HEK293 (cell line): Measurements from ENCODE around the gene TOPBP1.

Source experiments
- CTCF ChIA-PET: fragments of 350-600 bp; formaldehyde crosslinking; extraction: SDS; loops from one replicate; lab custom pipeline; 2021; ENCODE audit warnings: antibody characterized with exemption; lab: Yijun Ruan, JAX
- POLR2A ChIA-PET: fragments of 300-600 bp; formaldehyde crosslinking; extraction: SDS; loops from one replicate; lab custom pipeline; 2020; ENCODE audit warnings: antibody characterized with exemption, inconsistent platforms; lab: Yijun Ruan, JAX
- H3K27ac ChIP-seq: fragments of 200-500 bp; sonication (Bioruptor generic); 2 replicates; pipeline ENCODE4 v1.5.1; 2014; ENCODE audit warnings: low read depth, low read length, control low read depth, inconsistent platforms; ENCODE audit errors: extremely low read depth
- H3K36me3 ChIP-seq, 2 experiments: fragments of 200-500 bp in 1 of 2; sonication (Bioruptor generic) in 1 of 2; 1 replicate in 1 of 2; 2 replicates in 1 of 2; pipeline ENCODE4 v1.5.1; 2014 to 2017; ENCODE audit warnings: inconsistent platforms in 2 of 2, low read length in 2 of 2; ENCODE audit not compliant: control insufficient read depth in 2 of 2, insufficient read depth in 1 of 2
- H3K4me1 ChIP-seq: fragments of 200-500 bp; sonication (Bioruptor generic); 2 replicates; pipeline ENCODE4 v1.5.1; 2014; ENCODE audit warnings: mild to moderate bottlenecking, low read length, inconsistent platforms; ENCODE audit not compliant: control insufficient read depth, insufficient read depth
- H3K4me3 ChIP-seq: 2 replicates; pipeline ENCODE4 v1.5.1; 2011; ENCODE audit warnings: low read depth, mild to moderate bottlenecking, control low read depth, low read length, moderate library complexity
- H3K9me3 ChIP-seq: fragments of 200-500 bp; sonication (Bioruptor generic); 2 replicates; pipeline ENCODE4 v1.5.1; 2014; ENCODE audit warnings: low read depth, low read length, inconsistent platforms; ENCODE audit not compliant: control insufficient read depth, insufficient read depth
- MEIS1 ChIP-seq: sonication (generic); formaldehyde crosslinking; IDR thresholded peaks from 2 replicates; pipeline ENCODE4 v1.8.1; 2022; ENCODE audit warnings: missing genetic modification reagents, mild to moderate bottlenecking, borderline replicate concordance
- OVOL3 ChIP-seq: fragments of 450-650 bp; formaldehyde crosslinking; IDR thresholded peaks from 2 replicates; pipeline ENCODE4 v1.5.1; 2016; ENCODE audit warnings: missing biosample characterization, missing genetic modification characterization
- YY1 ChIP-seq: fragments of 450-650 bp; formaldehyde crosslinking; IDR thresholded peaks from 2 replicates; pipeline ENCODE4 v1.5.1; 2018; ENCODE audit warnings: missing biosample characterization, missing genetic modification characterization
- ZBTB49 ChIP-seq: fragments of 450-650 bp; formaldehyde crosslinking; IDR thresholded peaks from 2 replicates; pipeline ENCODE4 v1.5.1; 2016; ENCODE audit warnings: missing biosample characterization, missing genetic modification characterization, low read depth
- ZBTB6 ChIP-seq: fragments of 450-650 bp; formaldehyde crosslinking; IDR thresholded peaks from 2 replicates; pipeline ENCODE4 v1.5.1; 2017; ENCODE audit warnings: missing biosample characterization, missing genetic modification characterization
- ZFP37 ChIP-seq: fragments of 450-650 bp; formaldehyde crosslinking; IDR thresholded peaks from 2 replicates; pipeline ENCODE4 v1.5.1; 2016; ENCODE audit warnings: missing biosample characterization, missing genetic modification characterization
- ZNF140 ChIP-seq: fragments of 450-650 bp; formaldehyde crosslinking; IDR thresholded peaks from 2 replicates; pipeline ENCODE4 v1.5.1; 2016; ENCODE audit warnings: missing biosample characterization, missing genetic modification characterization
- ZNF214 ChIP-seq: fragments of 450-650 bp; formaldehyde crosslinking; IDR thresholded peaks from 2 replicates; pipeline ENCODE4 v1.5.1; 2017; ENCODE audit warnings: missing biosample characterization, mild to moderate bottlenecking, missing genetic modification characterization, borderline replicate concordance
- ZNF239 ChIP-seq: fragments of 450-650 bp; formaldehyde crosslinking; IDR thresholded peaks from 2 replicates; pipeline ENCODE4 v1.5.1; 2016; ENCODE audit warnings: missing biosample characterization, missing genetic modification characterization
- ZNF449 ChIP-seq: fragments of 450-650 bp; formaldehyde crosslinking; IDR thresholded peaks from 2 replicates; pipeline ENCODE4 v1.5.1; 2017; ENCODE audit warnings: missing biosample characterization, mild to moderate bottlenecking, missing genetic modification characterization, moderate library complexity
- ZNF510 ChIP-seq: fragments of 450-650 bp; formaldehyde crosslinking; IDR thresholded peaks from 2 replicates; pipeline ENCODE4 v1.5.1; 2018; ENCODE audit warnings: mild to moderate bottlenecking, missing genetic modification characterization, missing biosample characterization; ENCODE audit not compliant: insufficient replicate concordance
- ZNF521 ChIP-seq: fragments of 450-650 bp; formaldehyde crosslinking; IDR thresholded peaks from 2 replicates; pipeline ENCODE4 v1.5.1; 2017; ENCODE audit warnings: missing biosample characterization, mild to moderate bottlenecking, missing genetic modification characterization
- ZNF610 ChIP-seq: fragments of 450-650 bp; formaldehyde crosslinking; IDR thresholded peaks from 2 replicates; pipeline ENCODE4 v1.5.1; 2016; ENCODE audit warnings: missing biosample characterization, missing genetic modification characterization, borderline replicate concordance
- ZNF768 ChIP-seq: fragments of 450-650 bp; formaldehyde crosslinking; IDR thresholded peaks from 2 replicates; pipeline ENCODE4 v1.5.1; 2018; ENCODE audit warnings: missing biosample characterization, mild to moderate bottlenecking, missing genetic modification characterization
- ZNF843 ChIP-seq: fragments of 450-650 bp; formaldehyde crosslinking; IDR thresholded peaks from 2 replicates; pipeline ENCODE4 v1.5.1; 2016; ENCODE audit warnings: missing biosample characterization, missing genetic modification characterization
- ZSCAN23 ChIP-seq: fragments of 450-650 bp; formaldehyde crosslinking; IDR thresholded peaks from 2 replicates; pipeline ENCODE4 v1.5.1; 2016; ENCODE audit warnings: missing biosample characterization, missing genetic modification characterization
- ZSCAN5A ChIP-seq: fragments of 450-650 bp; formaldehyde crosslinking; IDR thresholded peaks from 2 replicates; pipeline ENCODE4 v1.5.1; 2016; ENCODE audit warnings: missing biosample characterization, missing genetic modification characterization

TOPBP1 gene

DNA sequence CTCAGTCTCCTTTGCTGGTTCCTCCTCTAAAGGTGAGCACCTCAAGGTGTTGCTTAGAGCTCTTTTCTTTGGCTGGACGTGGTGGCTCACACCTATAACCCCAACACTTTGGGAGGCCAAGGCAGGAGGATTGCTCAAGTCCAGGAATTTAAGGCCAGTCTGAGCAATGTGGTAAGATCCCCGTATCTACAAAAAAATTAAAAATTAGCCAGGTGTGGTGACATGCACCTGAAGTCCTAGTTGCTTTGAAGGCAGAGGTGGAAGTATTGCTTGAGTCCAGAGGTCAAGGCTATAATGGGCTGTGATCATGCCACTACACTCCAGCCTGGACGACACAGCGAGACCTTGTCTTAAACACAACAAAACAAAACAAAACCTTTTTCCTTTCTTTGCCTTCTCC is 28.3 kb downstream of the TOPBP1 start:
- H3K36me3 ChIP-seq: peaks cover 49 to 93% of the 10 kb centered on the region in 2 experiments
- H3K27ac ChIP-seq: no peak overlapping the region
- H3K4me3 ChIP-seq: no peak overlapping the region
- TF ChIP-seq ZBTB49 (no peak), ZSCAN23 (tag by site-specific recombination) (no peak), ZNF449 (tag by site-specific recombination) (no peak), ZNF610 (tag by site-specific recombination) (no peak), OVOL3 (tag by site-specific recombination) (no peak), ZNF140 (tag by site-specific recombination) (no peak), ZNF510 (tag by site-specific recombination) (no peak), ZBTB6 (tag by site-specific recombination) (no peak)
- TF ChIP-seq, all 188 proteins: peak for 0
- H3K9me3 ChIP-seq: no peaks in the 10 kb centered on the region
- POLR2A ChIA-PET: no interaction called here
- CTCF ChIA-PET: no interaction called here
- no peaks in the 10 kb centered on the region for H3K4me1 ChIP-seq

DNA sequence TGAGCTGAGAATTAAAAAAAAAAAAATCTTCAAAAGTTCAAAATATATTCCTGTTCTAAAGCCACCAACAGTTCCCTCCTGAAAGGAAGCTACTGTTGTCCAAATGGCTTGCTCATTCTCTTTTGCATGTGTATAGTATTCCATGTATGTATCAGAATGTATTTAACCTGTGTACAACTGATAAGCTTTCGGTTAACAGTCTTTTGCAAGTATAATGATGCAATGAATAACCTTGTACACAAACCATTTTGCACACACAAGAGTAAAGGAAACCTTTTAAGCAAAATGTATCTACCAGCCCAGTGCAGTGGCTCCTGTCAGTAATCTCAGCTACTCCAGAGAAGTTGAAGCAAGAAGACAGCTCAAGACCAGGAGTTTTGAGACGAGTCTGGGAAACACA is 32.6 kb downstream of the TOPBP1 start:
- ChIA-PET CTCF (no interaction called here), POLR2A (no interaction called here)
- H3K9me3 ChIP-seq: no peaks in the 10 kb centered on the region
- H3K4me1 ChIP-seq: no peaks in the 10 kb centered on the region
- H3K27ac ChIP-seq: no peak overlapping the region
- no peak overlapping the region for H3K4me3 ChIP-seq
- TF ChIP-seq ZNF521 (no peak), ZNF239 (tag by site-specific recombination) (no peak), ZSCAN5A (no peak), ZNF768 (tag by site-specific recombination) (no peak), ZNF214 (tag by site-specific recombination) (no peak), ZNF843 (no peak), YY1 (tag by site-specific recombination) (no peak), ZFP37 (tag by site-specific recombination) (no peak), MEIS1 (CRISPR knock-in tag) (no peak)
- peaks cover 56 to 92% of the 10 kb centered on the region in 2 experiments for H3K36me3 ChIP-seq
